DLD1 (cell line): ENCODE measurements around the gene GNB1.

Source experiments
- in situ Hi-C: cut with HindIII; loops from 2 replicates; pipeline ENCODE4 v1.10.0; 2017; ENCODE audit warnings: low sequenced_read_pairs

The GNB1 gene

GRCh38 chr1:1892079-1892762 is 1.3 kb upstream of the GNB1 start:
- in situ Hi-C loops, result no loop called here

GRCh38 chr1:1891349-1892078 is 627 bp upstream of the GNB1 start:
- in situ Hi-C loops, result no loop called here

GRCh38 chr1:1889847-1890505 is 911 bp downstream of the GNB1 start:
- in situ Hi-C loops, result loop anchor here (10.0 kb wide), 1 partner anchor 65 kb away; no protein-coding TSS in a partner anchor

- in situ Hi-C loops, result loop anchor here (10.0 kb wide), 1 partner anchor 64 kb away; no protein-coding TSS in a partner anchor
Measured at GRCh38 chr1:1889090-1889750, 1.7 kb downstream of the GNB1 start.

GRCh38 chr1:1883890-1884289 is 7.0 kb downstream of the GNB1 start:
- in situ Hi-C loops, result loop anchor here (10.0 kb wide), 1 partner anchor 59 kb away; no protein-coding TSS in a partner anchor

GRCh38 chr1:1883092-1883873 is 7.6 kb downstream of the GNB1 start:
- in situ Hi-C loops, result loop anchor here (10.0 kb wide), 1 partner anchor 58 kb away; no protein-coding TSS in a partner anchor

- in situ Hi-C loops, result loop anchor here (10.0 kb wide), 1 partner anchor 57 kb away; no protein-coding TSS in a partner anchor
Measured at GRCh38 chr1:1881727-1882126, 9.2 kb downstream of the GNB1 start.

GRCh38 chr1:1880617-1881312 is 10.1 kb downstream of the GNB1 start:
- in situ Hi-C loops, result loop anchor here (10.0 kb wide), 1 partner anchor 56 kb away; no protein-coding TSS in a partner anchor

GRCh38 chr1:1879942-1880341 is 10.9 kb downstream of the GNB1 start:
- in situ Hi-C loops, result loop anchor here (10.0 kb wide), 1 partner anchor 55 kb away; no protein-coding TSS in a partner anchor

GRCh38 chr1:1877865-1878436 is 12.9 kb downstream of the GNB1 start:
- in situ Hi-C loops, result no loop called here

- in situ Hi-C loops, result no loop called here
Measured at GRCh38 chr1:1876335-1876930, 14.5 kb downstream of the GNB1 start.

GRCh38 chr1:1875932-1876331 is 15.0 kb downstream of the GNB1 start:
- in situ Hi-C loops, result no loop called here

- in situ Hi-C loops, result no loop called here
Measured at GRCh38 chr1:1874901-1875300, 16.0 kb downstream of the GNB1 start.

- in situ Hi-C loops, result no loop called here
Measured at GRCh38 chr1:1873186-1873585, 17.7 kb downstream of the GNB1 start.

- in situ Hi-C loops, result no loop called here
Measured at GRCh38 chr1:1872329-1872994, 18.4 kb downstream of the GNB1 start.

- in situ Hi-C loops, result no loop called here
Measured at GRCh38 chr1:1869469-1869868, 21.4 kb downstream of the GNB1 start.

- in situ Hi-C loops, result no loop called here
Measured at GRCh38 chr1:1867164-1867563, 23.7 kb downstream of the GNB1 start.

GRCh38 chr1:1862905-1863547 is 27.9 kb downstream of the GNB1 start:
- in situ Hi-C loops, result no loop called here
